Lung (tissue), 12 donors: Measurements from ENCODE around the gene FAM53A. TPM values are rescaled to one million over a fixed set of nuclear protein-coding genes. Genes with fewer than 3 reads are reported as not detected.

Experiments
- ATAC-seq: fragments of 200-7000 bp; cut with Tn5 transposase; one replicate; pipeline ENCODE4 v1.9.1; 2020; ENCODE audit warnings: moderate number of reproducible peaks; ENCODE audit not compliant: insufficient read depth, low FRiP score
- DNase-seq, 3 donors: peaks; one replicate each; pipeline ENCODE4 v3.0.0-alpha.2; 2013 to 2017
- H3K27ac ChIP-seq, 2 donors: one replicate each; pipeline ENCODE4 v1.5.1; 2013; ENCODE audit warnings: mild to moderate bottlenecking in 2 of 2, moderate library complexity in 2 of 2, control low read depth in 1 of 2, inconsistent platforms in 1 of 2, low read depth in 1 of 2, low read length in 1 of 2
- H3K27me3 ChIP-seq, 3 donors: one replicate each; pipeline ENCODE4 v1.5.1; 2013; ENCODE audit warnings: low read length in 2 of 3; ENCODE audit not compliant: control insufficient read depth in 3 of 3, insufficient read depth in 3 of 3
- H3K36me3 ChIP-seq, 4 donors: one replicate each; pipeline ENCODE4 v1.5.1; 2013; ENCODE audit warnings: low read length in 4 of 4, mild to moderate bottlenecking in 1 of 4, moderate library complexity in 1 of 4; ENCODE audit not compliant: control insufficient read depth in 4 of 4, insufficient read depth in 4 of 4
- H3K4me1 ChIP-seq, 5 donors: one replicate each; pipeline ENCODE4 v1.5.1; 2013; ENCODE audit warnings: low read length in 5 of 5, mild to moderate bottlenecking in 2 of 5, moderate library complexity in 1 of 5; ENCODE audit not compliant: control insufficient read depth in 5 of 5, insufficient read depth in 5 of 5
- H3K4me3 ChIP-seq: one replicate; pipeline ENCODE4 v1.5.1; 2013; ENCODE audit warnings: mild to moderate bottlenecking, control low read depth, moderate library complexity
- H3K9ac ChIP-seq, 2 donors: one replicate each; pipeline ENCODE4 v1.5.1; 2013; ENCODE audit warnings: low read length in 2 of 2, control low read depth in 1 of 2; ENCODE audit not compliant: insufficient read depth in 1 of 2
- H3K9me3 ChIP-seq, 4 donors: one replicate each; pipeline ENCODE4 v1.5.1; 2013; ENCODE audit warnings: low read length in 3 of 4, mild to moderate bottlenecking in 1 of 4, moderate library complexity in 1 of 4; ENCODE audit not compliant: control insufficient read depth in 4 of 4, insufficient read depth in 3 of 4
- CTCF ChIP-seq: IDR thresholded peaks from 2 replicates; pipeline ENCODE4 v1.5.1; 2012; ENCODE audit warnings: mild to moderate bottlenecking; ENCODE audit errors: control extremely low read depth, extremely low read depth
- WGBS, 2 donors: extraction: QIAGEN DNeasy Blood & Tissue Kit; methylation state at CpG; one replicate each; pipeline ENCODE4 v1.1.7; 2013; 5-methylcytosine and 5-hydroxymethylcytosine counted together
- polyA plus RNA-seq, 2 donors: library from polyadenylated mRNA; stranded (reverse); fragments of 200-250 nt; gene quantifications; one replicate each; pipeline ENCODE4 v1.2.1, GENCODE V29; 2013
- total RNA-seq, 2 donors: library from RNA; depleted of rRNA in 1 of 2; stranded (reverse); fragments of >200 nt in 1 of 2; gene quantifications; one replicate each; pipeline ENCODE4 v1.2.1, GENCODE V29; 2014 to 2021
- donor health status: control.
- donor health status: control.
- donor health status: Bipolar disorder and iron deficiency.
- donor health status: healthy.
- donor health status: DM: yes; HTN: yes; CAD: no.

FAM53A gene
- total and polyA plus RNA-seq, 4 donors = 1.4 to 2.8 (median 2.2) TPM

GRCh38 chr4:1730532-1731135, 46.5 kb upstream of the FAM53A start:
- Histone ChIP-seq H3K36me3 (peaks cover 5 to 33% (median 14%) of the 10 kb centered on the region in 4 donors), H3K9me3 (no peaks in the 10 kb centered on the region), H3K27me3 (no peaks in the 10 kb centered on the region), H3K9ac (no peak overlapping the region), H3K4me3 (no peak overlapping the region), H3K27ac (no peak overlapping the region), H3K4me1 (peaks cover 0 to 21% (median 0%) of the 10 kb centered on the region in 5 donors)
- TF ChIP-seq CTCF = no peak
- WGBS, 2 donors = 92 to 97% methylated on average over 16 of the region's 16 CpGs
- no peak for ATAC-seq
- no peak for DNase-seq

GRCh38 chr4:1728061-1728980, 44.2 kb upstream of the FAM53A start:
- Histone ChIP-seq H3K4me3 (no peak overlapping the region), H3K4me1 (peaks cover 0 to 21% (median 0%) of the 10 kb centered on the region in 5 donors), H3K9ac (no peak overlapping the region), H3K27me3 (no peaks in the 10 kb centered on the region), H3K36me3 (peaks cover 5 to 27% (median 10%) of the 10 kb centered on the region in 4 donors), H3K9me3 (no peaks in the 10 kb centered on the region), H3K27ac (peak overlapping the region; percentile 57 to 84)
- TF ChIP-seq CTCF = no peak
- 81 to 88% methylated on average over 31 of the region's 31 CpGs for WGBS, 2 donors
- no peak for ATAC-seq
- DNase-seq = no peak

- Histone ChIP-seq H3K4me1 (peaks cover 0 to 21% (median 3%) of the 10 kb centered on the region in 5 donors), H3K27ac (peak overlapping the region; percentile 57 to 84), H3K9me3 (no peaks in the 10 kb centered on the region), H3K9ac (no peak overlapping the region), H3K4me3 (no peak overlapping the region), H3K27me3 (no peaks in the 10 kb centered on the region), H3K36me3 (peaks cover 2 to 23% (median 5%) of the 10 kb centered on the region in 4 donors)
- WGBS, 2 donors = 22 to 44% methylated on average over 18 of the region's 18 CpGs
- ATAC-seq = peak; percentile 34
- TF ChIP-seq CTCF = no peak
- peak in 1 of 3 donors; percentile 41 for DNase-seq
These were observed 43.3 kb upstream of the FAM53A start for GRCh38 chr4:1727117-1728031.
